IPS-11a (cell line): ENCODE results near the gene IDH3A.
"Not testable (repeated sequence)": the region's sequence is repeated elsewhere in the genome, so short reads cannot be mapped to it uniquely, and the experiment has no call there.

ENCODE experiments used
- H3K4me3 ChIP-seq: one replicate; pipeline ENCODE4 v1.5.1; 2013; ENCODE audit warnings: low read depth, low read length, control low read depth

Gene IDH3A

GRCh38 chr15:78129077-78129750, 19.9 kb upstream of the IDH3A start:
- no peak overlapping the region for H3K4me3 ChIP-seq

- H3K4me3 ChIP-seq = no peak overlapping the region
These were observed 19.3 kb upstream of the IDH3A start for GRCh38 chr15:78129751-78130287.

- peak overlapping the region; percentile 78 for H3K4me3 ChIP-seq
These were observed 18.5 kb upstream of the IDH3A start for GRCh38 chr15:78130466-78131294.

DNA sequence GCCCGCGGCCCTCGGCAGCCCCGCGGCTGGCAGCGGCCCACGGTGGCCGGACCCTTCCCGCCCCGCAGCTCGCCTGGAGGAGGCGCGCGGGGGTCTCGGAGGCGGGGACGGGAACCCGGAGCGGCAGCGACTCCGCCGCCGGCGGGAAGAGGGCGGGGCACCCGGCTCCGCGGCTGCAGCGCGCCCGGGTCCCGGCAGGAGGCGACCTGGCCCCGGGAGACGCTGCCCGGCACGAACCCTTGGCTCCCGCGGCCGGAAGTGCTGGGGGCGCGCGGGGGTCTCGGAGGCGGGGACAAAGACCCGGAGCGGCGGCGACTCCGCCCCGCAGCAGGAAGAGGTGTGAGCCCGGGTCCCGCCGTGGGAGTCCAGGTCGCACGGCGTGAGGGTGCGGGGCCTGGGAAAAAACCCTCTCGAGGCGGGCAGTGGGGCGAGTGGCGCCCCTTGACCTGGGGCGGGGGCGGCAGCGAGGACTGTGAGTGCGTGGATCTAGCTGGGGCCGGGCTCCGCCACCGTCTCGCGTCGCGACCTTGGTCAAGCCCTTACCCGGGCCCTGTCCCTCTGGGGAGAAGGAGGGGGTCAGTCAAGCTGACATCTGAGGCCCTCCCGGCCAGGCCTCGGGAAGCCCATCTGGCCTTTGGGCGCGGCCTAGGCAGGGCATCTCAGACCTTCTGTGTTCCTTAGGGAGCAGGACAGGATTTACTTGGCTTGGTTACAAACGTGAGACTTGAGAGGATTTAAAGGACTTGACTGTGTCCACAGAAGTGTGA, 17.7 kb upstream of the IDH3A start, which contains the start of gene CIB2:
CIB2 (minus strand) TSS at position 151 of the 767 bp plus-strand sequence. CDS start 230 bp downstream, outside the sequence.
- H3K4me3 ChIP-seq = peak within 1 kb of the TSS; percentile 78

DNA sequence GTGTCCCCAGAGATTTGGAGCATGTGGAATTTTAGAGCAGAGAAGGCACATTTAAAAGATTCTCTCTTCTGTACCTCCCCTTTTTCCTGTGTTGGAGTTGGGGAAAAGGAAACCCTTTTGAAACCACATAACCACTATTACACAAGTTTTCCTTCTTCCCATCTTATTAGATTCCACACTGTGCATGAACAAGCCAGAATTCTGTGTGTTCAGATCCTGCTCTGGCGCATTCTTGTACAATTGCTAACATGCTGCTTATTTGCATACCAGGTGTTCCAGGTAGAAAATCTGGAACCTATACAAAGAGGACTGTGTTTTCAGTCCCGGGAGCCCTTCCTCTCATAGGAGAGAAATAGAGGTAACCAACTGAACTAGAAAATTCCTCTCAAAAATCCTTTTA, 15.4 kb upstream of the IDH3A start:
- H3K4me3 ChIP-seq = no peak overlapping the region

GRCh38 chr15:78139578-78139977, 9.6 kb upstream of the IDH3A start:
- H3K4me3 ChIP-seq = no peak overlapping the region

DNA sequence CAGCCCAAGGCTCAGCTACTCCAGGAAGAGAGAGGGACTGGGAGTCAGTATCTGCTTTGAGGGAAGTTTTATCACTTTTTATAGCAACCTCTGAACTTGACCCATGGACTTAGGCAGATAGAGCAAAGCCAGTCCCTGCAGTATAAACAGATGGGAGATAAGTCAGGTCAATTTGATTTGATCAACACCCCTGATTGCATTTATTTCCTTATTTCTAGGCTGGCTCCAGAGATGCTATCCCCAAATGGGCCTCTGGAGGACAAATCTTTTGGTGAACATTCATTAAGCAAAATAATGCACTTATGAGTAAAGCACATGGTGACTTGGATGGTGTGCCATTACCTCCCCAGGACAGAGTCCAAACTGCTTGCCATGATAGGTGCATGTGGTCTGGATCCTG, 8.9 kb upstream of the IDH3A start:
- no peak overlapping the region for H3K4me3 ChIP-seq

GRCh38 chr15:78142332-78142731, 6.8 kb upstream of the IDH3A start:
- H3K4me3 ChIP-seq = no peak overlapping the region

- no peak overlapping the region for H3K4me3 ChIP-seq
These were observed 2.6 kb upstream of the IDH3A start for GRCh38 chr15:78146425-78147154.

DNA sequence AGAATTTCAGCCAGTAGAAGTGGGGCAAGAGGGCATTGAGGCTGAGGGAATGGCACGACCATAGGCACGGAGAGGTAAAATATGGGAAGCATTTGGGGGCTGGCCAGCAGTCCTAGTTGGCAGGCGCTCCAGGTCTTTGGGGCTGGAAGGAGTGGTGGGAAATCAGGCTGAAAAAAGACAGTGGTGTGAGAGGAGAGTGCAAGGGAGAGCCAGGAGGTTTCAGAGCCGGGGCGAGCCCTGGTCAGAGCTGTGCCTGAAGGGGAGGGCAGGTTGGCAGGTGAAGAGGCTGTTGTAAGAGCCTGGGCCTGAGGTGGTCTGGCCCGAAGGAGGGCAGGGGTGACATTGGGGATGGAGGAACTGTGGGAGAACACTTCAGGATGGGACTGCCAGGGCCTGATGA, 1.6 kb upstream of the IDH3A start:
- H3K4me3 ChIP-seq = no peak overlapping the region

GRCh38 chr15:78148392-78149067, 632 bp upstream of the IDH3A start:
- peak overlapping the region; percentile 61 for H3K4me3 ChIP-seq

GRCh38 chr15:78149805-78150751, 916 bp downstream of the IDH3A start:
- peak overlapping the region; percentile 67 for H3K4me3 ChIP-seq

GRCh38 chr15:78151075-78151474, 1.9 kb downstream of the IDH3A start:
- not testable (repeated sequence) for H3K4me3 ChIP-seq

GRCh38 chr15:78154955-78155354, 5.8 kb downstream of the IDH3A start:
- H3K4me3 ChIP-seq = no peak overlapping the region

- H3K4me3 ChIP-seq = no peak overlapping the region
These were observed 6.3 kb downstream of the IDH3A start for GRCh38 chr15:78155355-78155939.

- no peak overlapping the region for H3K4me3 ChIP-seq
These were observed 7.5 kb downstream of the IDH3A start for GRCh38 chr15:78156653-78157052.

- H3K4me3 ChIP-seq = no peak overlapping the region
These were observed 8.0 kb downstream of the IDH3A start for GRCh38 chr15:78157203-78157602.

GRCh38 chr15:78159395-78159794, 10.2 kb downstream of the IDH3A start:
- no peak overlapping the region for H3K4me3 ChIP-seq
